ENCODE measurements around the gene C2orf15.

GRCh38 chr2:99152199-99152895 lies 10.8 kb downstream of the C2orf15 start:
- no peak for TF ChIP-seq CEBPZ (IDR thresholded peaks at IDR 0.05; ENCODE audit: low read depth, low read length)
- TF ChIP-seq TCF12 (IDR thresholded peaks at IDR 0.05; ENCODE audit: low read depth, low read length), result no peak
- no peak for TF ChIP-seq CTCF (IDR thresholded peaks at IDR 0.05 in 2 of 3, conservative IDR thresholded peaks at IDR 0.05 in 1 of 3; ENCODE audit: control insufficient read depth in 2 of 3, extremely low read depth in 1 of 3, insufficient read depth in 1 of 3, low read depth in 3 of 3, low read length in 3 of 3)
- no peak for TF ChIP-seq POLR2A (IDR thresholded peaks at IDR 0.05; ENCODE audit: low read depth, low read length)
- no peak for TF ChIP-seq SUZ12 (IDR thresholded peaks at IDR 0.05; ENCODE audit: unreplicated experiment)
- no peak for TF ChIP-seq EP300 (IDR thresholded peaks at IDR 0.05; ENCODE audit: borderline replicate concordance in 1 of 2, control insufficient read depth in 1 of 2, low read depth in 2 of 2, low read length in 2 of 2)
- no peak for TF ChIP-seq EZH2 (IDR thresholded peaks at IDR 0.05; ENCODE audit: borderline replicate concordance, control insufficient read depth, low read depth, low read length)
- no peak for TF ChIP-seq ATF2 (IDR thresholded peaks at IDR 0.05; ENCODE audit: low read length)
- no peak for TF ChIP-seq HDAC2 (IDR thresholded peaks at IDR 0.05)
- TF ChIP-seq JUND (IDR thresholded peaks at IDR 0.05; ENCODE audit: low read depth, low read length), result no peak
- TF ChIP-seq FOS (IDR thresholded peaks at IDR 0.05; ENCODE audit: borderline replicate concordance, extremely low read depth, insufficient read length), result no peak
